Measurements from ENCODE around the gene RNF17. TPM values are rescaled to one million over a fixed set of nuclear protein-coding genes. Genes with fewer than 3 reads are reported as not detected.

The RNF17 gene
- total and polyA plus RNA-seq, 2 of the 8 experiments (the other 6 are each of a cell fraction or from before 2014, with no cell fraction given): not detected

DNA sequence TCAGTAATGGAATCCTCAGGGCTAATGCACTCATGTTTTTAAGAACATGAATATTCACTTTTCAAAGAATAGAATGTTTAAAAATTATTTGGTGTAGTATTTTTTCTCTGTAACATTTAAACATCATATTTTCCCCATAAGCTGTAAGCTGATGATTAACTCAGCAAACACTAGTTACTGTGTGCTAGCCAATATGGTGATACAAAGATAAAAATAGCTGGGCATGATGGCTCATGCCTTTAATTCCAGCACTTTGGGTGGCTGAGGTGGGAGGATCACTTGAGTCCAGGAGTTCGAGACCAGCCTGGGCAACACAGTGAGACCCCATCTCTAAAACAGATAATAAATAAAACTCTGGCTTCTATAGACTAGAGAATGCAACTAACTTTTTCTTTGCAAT is 13.2 kb downstream of the RNF17 start:
- Histone ChIP-seq H3K27ac (ENCODE audit: low read depth, low read length) (no peak overlapping the region), H3K27me3 (replicated peaks in 1 of 4; ENCODE audit: control insufficient read depth in 3 of 4, extremely low read depth in 1 of 4, insufficient read depth in 3 of 4, low read length in 3 of 4) (no peaks in the 10 kb centered on the region), H3K23ac (ENCODE audit: insufficient read length) (no peak overlapping the region), H3K9ac (replicated peaks in 1 of 4; ENCODE audit: extremely low read depth in 1 of 4, low read depth in 3 of 4, low read length in 3 of 4) (no peak overlapping the region), H2BK15ac (ENCODE audit: low read length) (no peak overlapping the region), H3K36me3 (ENCODE audit: control insufficient read depth in 2 of 4, insufficient read depth in 4 of 4, low read length in 3 of 4) (no peaks in the 10 kb centered on the region), H3K4me1 (replicated peaks in 1 of 4; ENCODE audit: control insufficient read depth in 3 of 4, insufficient read depth in 4 of 4, low read length in 3 of 4) (no peaks in the 10 kb centered on the region), H3K4ac (replicated peaks; ENCODE audit: insufficient read length, low read depth, low read length) (no peak overlapping the region), H2AFZ (ENCODE audit: low read length) (no peak overlapping the region), H3K79me1 (ENCODE audit: low read depth, low read length) (no peaks in the 10 kb centered on the region), H2BK20ac (ENCODE audit: low read length) (no peak overlapping the region), H3K4me2 (ENCODE audit: insufficient read depth in 1 of 2, low read depth in 2 of 2, low read length in 2 of 2) (no peak overlapping the region), H2BK5ac (ENCODE audit: low read depth, low read length) (no peak overlapping the region), H4K8ac (ENCODE audit: extremely low read depth, insufficient read depth, low read length) (no peak overlapping the region), H2BK12ac (ENCODE audit: low read depth, low read length) (no peak overlapping the region), H3K14ac (ENCODE audit: insufficient read length) (no peak overlapping the region), H3K4me3 (ENCODE audit: extremely low read depth in 1 of 4, insufficient read depth in 2 of 4, low read depth in 3 of 4, low read length in 4 of 4) (no peak overlapping the region), H3K56ac (replicated peaks; ENCODE audit: insufficient read length, low read depth, low read length) (no peak overlapping the region), H4K5ac (ENCODE audit: insufficient read length, low read depth, low read length) (no peak overlapping the region), H4K91ac (replicated peaks; ENCODE audit: insufficient read length, low read length) (no peak overlapping the region), H4K20me1 (replicated peaks in 1 of 2; ENCODE audit: control insufficient read depth in 1 of 2, insufficient read depth in 2 of 2, low read length in 2 of 2) (no peaks in the 10 kb centered on the region), H2BK120ac (replicated peaks; ENCODE audit: low read depth, low read length) (no peak overlapping the region), H2AK5ac (ENCODE audit: low read depth, low read length) (no peak overlapping the region), H3K18ac (ENCODE audit: extremely low read depth, low read length) (no peak overlapping the region), H3K79me2 (ENCODE audit: control insufficient read depth in 1 of 2, insufficient read depth in 2 of 2, low read length in 2 of 2) (no peaks in the 10 kb centered on the region), H3K9me3 (ENCODE audit: insufficient read depth in 2 of 2, low read depth in 1 of 2, low read length in 1 of 2) (no peaks in the 10 kb centered on the region), H3K23me2 (ENCODE audit: low read depth, low read length) (no peaks in the 10 kb centered on the region)
- WGBS, 2 experiments (ENCODE audit: extremely low coverage in 1 of 2, insufficient coverage in 1 of 2, insufficient read length in 1 of 2, insufficient replicate concordance in 2 of 2, low coverage in 1 of 2, low lambda C conversion rate in 2 of 2, missing lambda C conversion rate in 1 of 2): 100% methylated on average over 1 of the region's 1 CpG; no CpG with 5 or more reads in 1 of the 2 experiments
- DNase-seq (ENCODE audit: low read depth in 1 of 2, low spot score in 2 of 2): no peak
- ChIA-PET CTCF (ENCODE audit: partially characterized antibody) (interaction anchor here (1.3 kb wide), 1 partner anchor 22 kb away, joined by 3 read pairs; no protein-coding TSS in a partner anchor), POLR2A (ENCODE audit: partially characterized antibody) (no interaction called here)
- no peak for FAIRE-seq
- no peak for TF ChIP-seq TEAD4 (IDR thresholded peaks at IDR 0.05; ENCODE audit: low read depth, low read length)
- TF ChIP-seq TBP (IDR thresholded peaks at IDR 0.05; ENCODE audit: low read depth, low read length): no peak
- no peak for TF ChIP-seq NRF1 (IDR thresholded peaks at IDR 0.05; ENCODE audit: low read depth, low read length)
- TF ChIP-seq SRF (IDR thresholded peaks at IDR 0.05; ENCODE audit: low read depth, low read length): no peak
- no peak for TF ChIP-seq KDM5A (IDR thresholded peaks at IDR 0.05; ENCODE audit: low read length)
- no peak for TF ChIP-seq SIN3A (conservative IDR thresholded peaks at IDR 0.05 in 1 of 2, IDR thresholded peaks at IDR 0.05 in 1 of 2; ENCODE audit: low read depth in 1 of 2, low read length in 2 of 2)
- TF ChIP-seq EGR1 (IDR thresholded peaks at IDR 0.05; ENCODE audit: borderline replicate concordance, low read depth, low read length): no peak
- TF ChIP-seq POU5F1 (IDR thresholded peaks at IDR 0.05; ENCODE audit: low read depth, low read length): no peak
- no peak for TF ChIP-seq POLR2AphosphoS5 (IDR thresholded peaks at IDR 0.05; ENCODE audit: low read depth, low read length)
- no peak for TF ChIP-seq CTCF (IDR thresholded peaks at IDR 0.05; ENCODE audit: control extremely low read depth in 1 of 3, insufficient read depth in 1 of 3, low read depth in 1 of 3, low read length in 3 of 3)
- TF ChIP-seq TAF1 (IDR thresholded peaks at IDR 0.05; ENCODE audit: low read depth, low read length): no peak
- no peak for TF ChIP-seq SIX5 (IDR thresholded peaks at IDR 0.05; ENCODE audit: low read depth, low read length)
- no peak for TF ChIP-seq RXRA (IDR thresholded peaks at IDR 0.05; ENCODE audit: insufficient read depth, low read depth, low read length)
